ENCODE measurements around the gene DNAJB8.

GRCh38 chr3:128449111-128449638 lies 17.5 kb downstream of the DNAJB8 start:
- TF ChIP-seq, protein P1, sequence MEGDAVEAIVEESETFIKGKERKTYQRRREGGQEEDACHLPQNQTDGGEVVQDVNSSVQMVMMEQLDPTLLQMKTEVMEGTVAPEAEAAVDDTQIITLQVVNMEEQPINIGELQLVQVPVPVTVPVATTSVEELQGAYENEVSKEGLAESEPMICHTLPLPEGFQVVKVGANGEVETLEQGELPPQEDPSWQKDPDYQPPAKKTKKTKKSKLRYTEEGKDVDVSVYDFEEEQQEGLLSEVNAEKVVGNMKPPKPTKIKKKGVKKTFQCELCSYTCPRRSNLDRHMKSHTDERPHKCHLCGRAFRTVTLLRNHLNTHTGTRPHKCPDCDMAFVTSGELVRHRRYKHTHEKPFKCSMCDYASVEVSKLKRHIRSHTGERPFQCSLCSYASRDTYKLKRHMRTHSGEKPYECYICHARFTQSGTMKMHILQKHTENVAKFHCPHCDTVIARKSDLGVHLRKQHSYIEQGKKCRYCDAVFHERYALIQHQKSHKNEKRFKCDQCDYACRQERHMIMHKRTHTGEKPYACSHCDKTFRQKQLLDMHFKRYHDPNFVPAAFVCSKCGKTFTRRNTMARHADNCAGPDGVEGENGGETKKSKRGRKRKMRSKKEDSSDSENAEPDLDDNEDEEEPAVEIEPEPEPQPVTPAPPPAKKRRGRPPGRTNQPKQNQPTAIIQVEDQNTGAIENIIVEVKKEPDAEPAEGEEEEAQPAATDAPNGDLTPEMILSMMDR (conservative IDR thresholded peaks at IDR 0.05 in 1 of 2, IDR thresholded peaks at IDR 0.05 in 1 of 2; ENCODE audit: low read depth in 1 of 2, low read length in 2 of 2): no peak
- TF ChIP-seq EZH2 (IDR thresholded peaks at IDR 0.05; ENCODE audit: low read length, missing control alignments): no peak

Data from fibroblast of lung (primary cell).